ENCODE data around the gene SYT13. TPM values are rescaled to one million over a fixed set of nuclear protein-coding genes. Genes with fewer than 3 reads are reported as not detected.

The SYT13 gene
- total RNA-seq, 1 experiment from 2014 or later = 1.4 TPM

DNA sequence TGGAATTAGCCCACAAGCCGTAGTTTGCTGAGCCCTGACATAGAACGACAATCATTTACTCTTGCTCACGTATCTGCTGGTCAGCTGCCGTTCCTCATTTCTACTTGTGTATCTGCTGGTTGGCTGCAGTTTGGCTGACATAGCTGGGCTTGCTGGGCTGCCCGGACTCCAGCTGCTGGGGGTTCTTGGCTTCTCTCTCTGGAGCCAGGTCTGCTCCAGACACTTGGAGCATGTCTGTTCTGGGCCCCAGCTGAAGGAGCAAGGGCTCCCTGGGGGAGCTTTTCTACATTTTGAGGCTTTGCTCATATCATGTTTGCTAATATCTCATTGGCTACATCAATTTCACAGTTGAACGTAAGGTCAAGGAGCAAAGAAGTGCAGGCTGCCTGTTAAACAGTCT lies 92.4 kb downstream of the SYT13 start:
- ChIA-PET POLR2A (no interaction called here), RAD21 (ENCODE audit: low non-redundant PET in 1 of 2, low total read pairs in 2 of 2, uncharacterized antibody in 2 of 2, unreplicated experiment in 2 of 2) (no interaction called here), CTCF (no interaction called here)
- no peak overlapping the region for H3K4me3 ChIP-seq (replicated peaks in 1 of 2; ENCODE audit: low read depth in 1 of 2, low read length in 2 of 2)
- no peaks in the 10 kb centered on the region for H3K79me2 ChIP-seq (ENCODE audit: insufficient read depth, low read length)
- no TSS peak for BruUV-seq (replicated peaks)
- H3K9me2 ChIP-seq (ENCODE audit: insufficient read depth) = no peaks in the 10 kb centered on the region
- H3K9me3 ChIP-seq (ENCODE audit: control insufficient read depth in 1 of 2, insufficient read depth in 1 of 2, low read depth in 1 of 2, low read length in 2 of 2) = no peaks in the 10 kb centered on the region
- no peaks in the 10 kb centered on the region for H3K27me3 ChIP-seq (ENCODE audit: insufficient read depth, low read length)
- no peaks in the 10 kb centered on the region for H4K20me1 ChIP-seq (ENCODE audit: insufficient read depth)
- H3K36me3 ChIP-seq (ENCODE audit: control insufficient read depth in 1 of 2, insufficient read depth in 2 of 2, low read length in 2 of 2) = no peaks in the 10 kb centered on the region
- no peak overlapping the region for H2AFZ ChIP-seq (ENCODE audit: low read depth, low read length, poor library complexity, severe bottlenecking)
- TF ChIP-seq, protein P1, sequence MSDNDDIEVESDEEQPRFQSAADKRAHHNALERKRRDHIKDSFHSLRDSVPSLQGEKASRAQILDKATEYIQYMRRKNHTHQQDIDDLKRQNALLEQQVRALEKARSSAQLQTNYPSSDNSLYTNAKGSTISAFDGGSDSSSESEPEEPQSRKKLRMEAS (IDR thresholded peaks at IDR 0.05) = no peak
- no peak for TF ChIP-seq RAD21 (IDR thresholded peaks at IDR 0.05; ENCODE audit: low read depth)
- TF ChIP-seq CBX3 (IDR thresholded peaks at IDR 0.05; ENCODE audit: low read depth) = no peak
- TF ChIP-seq POLR2A (IDR thresholded peaks at IDR 0.05; ENCODE audit: borderline replicate concordance, extremely low read depth, insufficient read depth, insufficient read length) = no peak
- no peak for TF ChIP-seq JUND (IDR thresholded peaks at IDR 0.05)
- no peak for TF ChIP-seq CEBPB (IDR thresholded peaks at IDR 0.05; ENCODE audit: low read depth)
- TF ChIP-seq SRF (IDR thresholded peaks at IDR 0.05; ENCODE audit: low read depth) = no peak
- no peak for TF ChIP-seq ZNF274 (IDR thresholded peaks at IDR 0.05; ENCODE audit: low read depth, low read length)
- no peak for TF ChIP-seq SP1 (IDR thresholded peaks at IDR 0.05; ENCODE audit: low read depth)
- TF ChIP-seq EZH2phosphoT487 (IDR thresholded peaks at IDR 0.05; ENCODE audit: borderline replicate concordance) = no peak
- no peak for TF ChIP-seq TCF7L2 (IDR thresholded peaks at IDR 0.05; ENCODE audit: borderline replicate concordance, extremely low read depth, insufficient read depth, insufficient read length)
- TF ChIP-seq FOSL1 (IDR thresholded peaks at IDR 0.05; ENCODE audit: low read depth) = no peak
- TF ChIP-seq SIN3A (IDR thresholded peaks at IDR 0.05; ENCODE audit: low read depth) = no peak
- TF ChIP-seq, protein P2, sequence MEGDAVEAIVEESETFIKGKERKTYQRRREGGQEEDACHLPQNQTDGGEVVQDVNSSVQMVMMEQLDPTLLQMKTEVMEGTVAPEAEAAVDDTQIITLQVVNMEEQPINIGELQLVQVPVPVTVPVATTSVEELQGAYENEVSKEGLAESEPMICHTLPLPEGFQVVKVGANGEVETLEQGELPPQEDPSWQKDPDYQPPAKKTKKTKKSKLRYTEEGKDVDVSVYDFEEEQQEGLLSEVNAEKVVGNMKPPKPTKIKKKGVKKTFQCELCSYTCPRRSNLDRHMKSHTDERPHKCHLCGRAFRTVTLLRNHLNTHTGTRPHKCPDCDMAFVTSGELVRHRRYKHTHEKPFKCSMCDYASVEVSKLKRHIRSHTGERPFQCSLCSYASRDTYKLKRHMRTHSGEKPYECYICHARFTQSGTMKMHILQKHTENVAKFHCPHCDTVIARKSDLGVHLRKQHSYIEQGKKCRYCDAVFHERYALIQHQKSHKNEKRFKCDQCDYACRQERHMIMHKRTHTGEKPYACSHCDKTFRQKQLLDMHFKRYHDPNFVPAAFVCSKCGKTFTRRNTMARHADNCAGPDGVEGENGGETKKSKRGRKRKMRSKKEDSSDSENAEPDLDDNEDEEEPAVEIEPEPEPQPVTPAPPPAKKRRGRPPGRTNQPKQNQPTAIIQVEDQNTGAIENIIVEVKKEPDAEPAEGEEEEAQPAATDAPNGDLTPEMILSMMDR (IDR thresholded peaks at IDR 0.05 in 2 of 3, conservative IDR thresholded peaks at IDR 0.05 in 1 of 3; ENCODE audit: borderline replicate concordance in 1 of 3, insufficient read depth in 1 of 3, low read depth in 2 of 3, low read length in 2 of 3) = no peak
- TF ChIP-seq EZH2 (IDR thresholded peaks at IDR 0.05) = no peak
- TF ChIP-seq POLR2AphosphoS5 (IDR thresholded peaks at IDR 0.05; ENCODE audit: low read depth, low read length) = no peak
- TF ChIP-seq ELF1 (IDR thresholded peaks at IDR 0.05; ENCODE audit: borderline replicate concordance, low read depth) = no peak
- no peak for TF ChIP-seq ATF3 (IDR thresholded peaks at IDR 0.05)
- TF ChIP-seq YY1 (IDR thresholded peaks at IDR 0.05; ENCODE audit: extremely low read depth, insufficient replicate concordance, low read depth, low read length) = no peak
- TF ChIP-seq REST (IDR thresholded peaks at IDR 0.05; ENCODE audit: low read depth) = no peak
- ATAC-seq (no peak), DNase-seq (ENCODE audit: low read depth, low spot score) (no peak)
- H3K27ac ChIP-seq (ENCODE audit: low read depth, low read length) = no peak overlapping the region
- intact Hi-C loops (cut with micrococcal nuclease) = no loop called here
- H3K9ac ChIP-seq (ENCODE audit: low read length) = no peak overlapping the region
- no peaks in the 10 kb centered on the region for H3K4me1 ChIP-seq (ENCODE audit: control insufficient read depth in 1 of 2, insufficient read depth in 2 of 2, low read length in 2 of 2)
- H3K4me2 ChIP-seq (ENCODE audit: low read length) = no peak overlapping the region
